Measurements from ENCODE around the gene PITPNM3. TPM values are rescaled to one million over a fixed set of nuclear protein-coding genes. Genes with fewer than 3 reads are reported as not detected.

Gene PITPNM3
- total and polyA plus RNA-seq, 2 of the 8 experiments (the other 6 are each of a cell fraction or from before 2014, with no cell fraction given), result 1.7 to 3.1 TPM

GRCh38 chr17:6591599-6592158, 35.3 kb upstream of the PITPNM3 start (continued):
- no peak for TF ChIP-seq JUN (IDR thresholded peaks at IDR 0.05; ENCODE audit: low read depth, low read length)
- TF ChIP-seq TBP (IDR thresholded peaks at IDR 0.05; ENCODE audit: low read depth, low read length), result no peak
- no peak for TF ChIP-seq JUND (IDR thresholded peaks at IDR 0.05; ENCODE audit: low read length)
- TF ChIP-seq POLR2A (IDR thresholded peaks at IDR 0.05; ENCODE audit: control extremely low read depth in 1 of 2, low read depth in 2 of 2, low read length in 2 of 2), result no peak
- TF ChIP-seq SP2 (IDR thresholded peaks at IDR 0.05; ENCODE audit: low read length), result no peak
- no peak for TF ChIP-seq SP1 (IDR thresholded peaks at IDR 0.05; ENCODE audit: low read depth, low read length)
- no peak for TF ChIP-seq TAF1 (IDR thresholded peaks at IDR 0.05; ENCODE audit: low read depth, low read length)
